ENCODE data around the gene PSD.

DNA sequence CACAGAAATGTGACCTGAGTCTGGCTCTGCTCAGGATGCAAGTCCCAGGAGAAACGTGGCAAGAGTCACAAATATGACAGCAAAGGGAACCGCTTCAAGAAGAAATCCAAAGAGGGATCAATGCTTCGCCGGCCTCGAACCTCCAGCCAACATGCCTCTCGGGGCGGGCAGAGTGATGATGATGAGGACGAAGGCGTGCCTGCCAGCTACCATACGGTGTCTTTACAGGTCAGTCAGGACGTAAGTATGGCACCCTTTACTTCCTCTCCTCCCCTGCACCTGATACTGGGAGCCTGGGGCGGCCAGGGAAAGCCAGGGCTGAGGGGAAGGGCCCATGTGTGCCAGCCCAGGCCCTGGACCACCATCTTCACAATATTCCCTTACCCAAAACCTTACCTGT is 41.7 kb downstream of the PSD start:
- TF ChIP-seq, protein P1, sequence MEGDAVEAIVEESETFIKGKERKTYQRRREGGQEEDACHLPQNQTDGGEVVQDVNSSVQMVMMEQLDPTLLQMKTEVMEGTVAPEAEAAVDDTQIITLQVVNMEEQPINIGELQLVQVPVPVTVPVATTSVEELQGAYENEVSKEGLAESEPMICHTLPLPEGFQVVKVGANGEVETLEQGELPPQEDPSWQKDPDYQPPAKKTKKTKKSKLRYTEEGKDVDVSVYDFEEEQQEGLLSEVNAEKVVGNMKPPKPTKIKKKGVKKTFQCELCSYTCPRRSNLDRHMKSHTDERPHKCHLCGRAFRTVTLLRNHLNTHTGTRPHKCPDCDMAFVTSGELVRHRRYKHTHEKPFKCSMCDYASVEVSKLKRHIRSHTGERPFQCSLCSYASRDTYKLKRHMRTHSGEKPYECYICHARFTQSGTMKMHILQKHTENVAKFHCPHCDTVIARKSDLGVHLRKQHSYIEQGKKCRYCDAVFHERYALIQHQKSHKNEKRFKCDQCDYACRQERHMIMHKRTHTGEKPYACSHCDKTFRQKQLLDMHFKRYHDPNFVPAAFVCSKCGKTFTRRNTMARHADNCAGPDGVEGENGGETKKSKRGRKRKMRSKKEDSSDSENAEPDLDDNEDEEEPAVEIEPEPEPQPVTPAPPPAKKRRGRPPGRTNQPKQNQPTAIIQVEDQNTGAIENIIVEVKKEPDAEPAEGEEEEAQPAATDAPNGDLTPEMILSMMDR (IDR thresholded peaks at IDR 0.05): no peak
- TF ChIP-seq POLR2A (IDR thresholded peaks at IDR 0.05): no peak
